Lower leg skin (tissue), 4 donors: ENCODE measurements around the gene ADAP2. TPM values are rescaled to one million over a fixed set of nuclear protein-coding genes. Genes with fewer than 3 reads are reported as not detected.
"Not testable (repeated sequence)": the region's sequence is repeated elsewhere in the genome, so short reads cannot be mapped to it uniquely, and the experiment has no call there.

ENCODE experiments used
- DNase-seq, 2 donors: peaks; one replicate each; pipeline ENCODE4 v3.0.0-alpha.2; 2019; ENCODE audit warnings: low spot score in 2 of 2
- H3K4me3 ChIP-seq: fragments of 200-600 bp; sonication (generic); 2 replicates; pipeline ENCODE4 v1.5.1; 2017; ENCODE audit warnings: mild to moderate bottlenecking, low read depth; ENCODE audit not compliant: poor library complexity, severe bottlenecking
- POLR2A ChIP-seq, 2 donors: fragments of 450-650 bp; IDR thresholded peaks; one replicate each; pipeline ENCODE4 v1.6.1; 2016 to 2017; ENCODE audit warnings: antibody characterized with exemption in 2 of 2, mild to moderate bottlenecking in 1 of 2, moderate library complexity in 1 of 2
- WGBS, 2 donors: methylation state at CpG; one replicate each; pipeline ENCODE4 v1.1.5; 2018; 5-methylcytosine and 5-hydroxymethylcytosine counted together
- intact Hi-C: fragments of 100-400 bp; cut with DNase I; formaldehyde crosslinking; loops from one replicate; pipeline ENCODE4 v1.15.0; 2023; ENCODE audit warnings: low total_unique reads
- total RNA-seq, 4 donors: library from RNA; depleted of rRNA; stranded (reverse); fragments of >200 nt; gene quantifications; one replicate each; pipeline ENCODE4 v1.1.0, GENCODE V29; 2016
- TF ChIP-seq, protein P1 (sequence below), 3 donors: fragments of 450-650 bp; IDR thresholded peaks; one replicate each; pipeline ENCODE4 v1.5.1; 2016; ENCODE audit warnings: antibody characterized with exemption in 3 of 3, mild to moderate bottlenecking in 3 of 3, moderate library complexity in 2 of 3

ADAP2 gene
- total RNA-seq, 4 donors from 2014 or later: 13.6 to 24.1 (median 18.3) TPM

DNA sequence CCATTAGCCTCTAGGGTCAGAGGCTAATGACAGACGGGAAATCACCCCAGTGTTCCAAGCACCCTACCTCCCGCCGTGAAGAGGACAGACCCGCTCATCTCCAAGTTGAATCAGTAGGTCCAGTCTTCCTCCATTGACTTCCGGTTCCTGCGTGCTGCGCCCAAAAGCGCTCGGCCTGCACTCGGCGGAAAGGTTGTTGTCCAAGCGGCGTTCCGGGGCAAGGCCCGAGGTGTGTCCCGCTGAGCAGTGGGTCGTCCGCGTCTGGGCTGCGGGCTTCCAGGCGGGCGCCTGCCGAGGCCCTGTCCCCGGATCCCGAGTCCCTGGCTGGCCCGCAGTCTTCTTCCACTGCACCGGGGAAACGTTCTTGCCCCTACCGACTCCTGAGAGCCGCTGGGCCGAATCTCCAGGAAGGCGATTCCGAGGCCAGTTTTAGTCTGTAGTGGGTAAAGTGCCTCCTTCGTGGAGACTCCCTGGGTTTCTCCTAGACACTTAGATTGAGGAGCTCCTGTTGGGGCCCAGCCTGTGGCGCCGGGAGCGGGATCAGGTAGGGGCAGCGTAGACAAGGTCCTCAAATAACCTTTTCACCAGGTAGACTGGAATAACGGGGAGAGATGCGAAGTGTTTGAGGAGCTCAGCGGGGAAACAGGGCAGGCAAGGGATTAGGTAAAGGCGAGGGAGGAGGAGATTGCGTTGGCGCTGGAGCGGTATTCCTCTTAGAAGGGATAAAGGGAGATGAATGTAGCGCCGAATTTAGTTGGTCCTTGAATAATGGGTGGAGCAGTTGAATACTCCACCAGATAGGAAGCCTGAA is 15.4 kb upstream of the ADAP2 start, which contains the start of gene TEFM:
Gene TEFM (minus strand): TSS at position 138 of the 811 bp plus-strand sequence. CDS start 40 bp downstream, at position 98.
- DNase-seq: peak; percentile 84 to 97
- intact Hi-C loops: no loop called here
- 0 to 1% methylated on average over 27 to 46 of the region's 47 CpGs for WGBS, 2 donors
- TF ChIP-seq POLR2A (IDR thresholded peaks at IDR 0.05): no peak
- TF ChIP-seq, protein P1, sequence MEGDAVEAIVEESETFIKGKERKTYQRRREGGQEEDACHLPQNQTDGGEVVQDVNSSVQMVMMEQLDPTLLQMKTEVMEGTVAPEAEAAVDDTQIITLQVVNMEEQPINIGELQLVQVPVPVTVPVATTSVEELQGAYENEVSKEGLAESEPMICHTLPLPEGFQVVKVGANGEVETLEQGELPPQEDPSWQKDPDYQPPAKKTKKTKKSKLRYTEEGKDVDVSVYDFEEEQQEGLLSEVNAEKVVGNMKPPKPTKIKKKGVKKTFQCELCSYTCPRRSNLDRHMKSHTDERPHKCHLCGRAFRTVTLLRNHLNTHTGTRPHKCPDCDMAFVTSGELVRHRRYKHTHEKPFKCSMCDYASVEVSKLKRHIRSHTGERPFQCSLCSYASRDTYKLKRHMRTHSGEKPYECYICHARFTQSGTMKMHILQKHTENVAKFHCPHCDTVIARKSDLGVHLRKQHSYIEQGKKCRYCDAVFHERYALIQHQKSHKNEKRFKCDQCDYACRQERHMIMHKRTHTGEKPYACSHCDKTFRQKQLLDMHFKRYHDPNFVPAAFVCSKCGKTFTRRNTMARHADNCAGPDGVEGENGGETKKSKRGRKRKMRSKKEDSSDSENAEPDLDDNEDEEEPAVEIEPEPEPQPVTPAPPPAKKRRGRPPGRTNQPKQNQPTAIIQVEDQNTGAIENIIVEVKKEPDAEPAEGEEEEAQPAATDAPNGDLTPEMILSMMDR (IDR thresholded peaks at IDR 0.05): no peak
- H3K4me3 ChIP-seq: peak within 1 kb of the TSS; percentile 77

DNA sequence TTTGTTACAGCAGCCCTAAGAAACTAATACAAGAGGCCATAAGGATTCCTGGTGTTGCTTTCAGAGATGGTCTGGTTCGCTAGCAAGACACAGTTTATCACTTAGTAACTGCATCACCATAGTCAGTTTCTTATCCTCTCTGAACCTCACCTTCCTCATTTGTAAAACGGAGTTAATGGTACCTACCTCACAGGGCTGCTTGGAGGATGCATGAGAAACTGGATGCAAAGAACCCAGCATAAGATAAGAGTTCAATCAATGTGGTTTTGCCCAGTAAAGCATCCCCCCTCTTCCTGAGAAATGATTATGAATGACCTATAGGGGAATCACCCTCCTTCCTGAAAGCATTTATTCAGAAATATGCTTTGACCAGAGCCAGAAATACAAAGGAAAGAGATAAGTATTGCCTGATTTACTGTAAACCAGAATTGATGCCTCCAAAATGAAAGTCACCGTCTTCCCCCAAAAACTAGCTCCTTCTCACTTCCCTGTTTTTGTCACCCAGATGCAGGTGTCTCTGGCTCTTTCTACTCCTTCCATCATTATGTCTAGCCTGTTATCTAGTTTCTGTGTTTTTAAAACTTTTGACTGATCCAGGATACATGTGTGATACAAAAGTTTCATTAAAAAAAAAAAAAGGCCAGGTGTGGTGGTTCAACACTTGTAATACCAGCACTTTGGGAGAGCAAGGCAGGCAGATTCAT is 12.9 kb upstream of the ADAP2 start:
- intact Hi-C loops: no loop called here
- no peak for TF ChIP-seq POLR2A (IDR thresholded peaks at IDR 0.05)
- TF ChIP-seq, protein P1 (IDR thresholded peaks at IDR 0.05): no peak
- H3K4me3 ChIP-seq: no peak overlapping the region
- DNase-seq: no peak
- 77 to 84% methylated on average over 3 of the region's 3 CpGs for WGBS, 2 donors

- intact Hi-C loops, H3K4me3 ChIP-seq: not testable (repeated sequence)
- DNase-seq: peak in 1 of 2 donors; percentile 17
- 95 to 97% methylated on average over 7 of the region's 7 CpGs for WGBS, 2 donors
Observed at GRCh38 chr17:30910151-30910550, 11.6 kb upstream of the ADAP2 start.

DNA sequence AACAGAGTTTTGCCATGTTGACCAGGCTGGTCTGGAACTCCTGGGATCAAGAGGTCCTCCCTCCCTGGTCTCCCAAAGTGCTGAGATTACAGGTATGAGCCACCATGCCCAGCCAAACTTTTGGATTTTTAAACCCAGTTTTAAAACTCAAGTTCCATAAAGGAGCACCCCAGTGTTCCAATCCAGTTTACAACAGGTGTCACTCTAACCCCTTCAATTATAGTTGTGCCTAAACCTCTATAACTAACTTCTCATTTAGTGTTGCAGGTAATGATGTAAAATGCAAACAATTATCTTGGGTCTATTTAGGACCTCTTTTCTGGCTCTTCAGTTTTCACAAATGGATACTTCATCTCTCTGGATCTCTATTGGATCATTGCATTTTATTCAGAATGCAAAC is 7.8 kb upstream of the ADAP2 start:
- no peak for TF ChIP-seq POLR2A (IDR thresholded peaks at IDR 0.05)
- TF ChIP-seq, protein P1 (IDR thresholded peaks at IDR 0.05): no peak
- intact Hi-C loops: no loop called here
- DNase-seq: no peak
- H3K4me3 ChIP-seq: no peak overlapping the region

GRCh38 chr17:30915833-30916611 is 5.7 kb upstream of the ADAP2 start:
- WGBS, 2 donors: 79 to 80% methylated on average over 5 of the region's 5 CpGs
- TF ChIP-seq, protein P1 (IDR thresholded peaks at IDR 0.05): no peak
- no peak for TF ChIP-seq POLR2A (IDR thresholded peaks at IDR 0.05)
- H3K4me3 ChIP-seq: no peak overlapping the region
- intact Hi-C loops: no loop called here
- no peak for DNase-seq

DNA sequence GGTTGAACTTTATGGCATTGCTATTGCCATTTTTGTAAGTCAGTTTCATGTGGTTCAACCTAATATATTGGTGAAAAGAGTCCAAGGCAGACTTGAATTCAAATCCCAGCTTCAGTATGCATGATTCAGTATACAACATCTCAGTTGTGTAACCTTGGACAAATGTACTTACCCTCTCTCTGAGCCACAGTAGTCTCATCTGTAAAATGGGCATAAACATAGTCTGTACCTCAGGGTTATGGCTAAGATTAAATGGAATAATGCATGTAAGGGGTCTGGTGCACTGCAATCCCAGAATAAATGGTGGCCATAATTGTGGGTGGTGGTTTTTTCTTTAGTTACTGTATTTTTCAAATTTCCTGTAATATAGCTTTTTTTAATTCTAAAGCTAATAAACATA is 4.7 kb upstream of the ADAP2 start:
- TF ChIP-seq, protein P1 (IDR thresholded peaks at IDR 0.05): no peak
- TF ChIP-seq POLR2A (IDR thresholded peaks at IDR 0.05): no peak
- DNase-seq: no peak
- intact Hi-C loops: no loop called here

More for the DNA sequence above, 4.7 kb upstream of the ADAP2 start:
- H3K4me3 ChIP-seq: no peak overlapping the region
